ENCODE data around the gene ANXA4. TPM values are rescaled to one million over a fixed set of nuclear protein-coding genes. Genes with fewer than 3 reads are reported as not detected.
"Not testable (repeated sequence)": the region's sequence is repeated elsewhere in the genome, so short reads cannot be mapped to it uniquely, and the experiment has no call there.

The ANXA4 gene
- total RNA-seq, 2 experiments from 2014 or later = 86.9 to 90.4 TPM

- POLR2A ChIA-PET = interaction anchor here (0.9 to 1.4 kb wide), 2 partner anchors 67 to 70 kb away, joined by 3 read pairs; no protein-coding TSS in a partner anchor
Measured at GRCh38 chr2:69711971-69712370, 30.0 kb upstream of the ANXA4 start.

GRCh38 chr2:69714024-69714423 lies 27.9 kb upstream of the ANXA4 start:
- Mint-ChIP-seq H3K4me1 (peaks cover 15% of the 10 kb centered on the region), H3K4me3 (no peak overlapping the region), H3K36me3 (ENCODE audit: low read depth) (peaks cover 4% of the 10 kb centered on the region), H3K27me3 (peaks cover 2% of the 10 kb centered on the region), H3K9me3 (peaks cover 3% of the 10 kb centered on the region), H3K27ac (no peak overlapping the region)
- DNase-seq = no peak
- CTCF ChIA-PET = interaction anchor here (0.6 to 5.2 kb wide), 19 partner anchors 9 to 333 kb away, joined by 3 to 23 read pairs (median 4); partner anchors contain the start of gene AAK1
- POLR2A ChIA-PET = interaction anchor here (0.9 to 1.8 kb wide), 5 partner anchors 17 to 71 kb away, joined by 3 to 7 read pairs (median 3); partner anchors contain the start of gene AAK1

More at GRCh38 chr2:69711971-69712370, 30.0 kb upstream of the ANXA4 start:
- CTCF ChIA-PET = interaction anchor here (3.5 to 5.2 kb wide), 2 partner anchors 61 to 151 kb away, joined by 19 to 23 read pairs; no protein-coding TSS in a partner anchor
- no peak overlapping the region for H3K4me3 Mint-ChIP-seq
- H3K27ac Mint-ChIP-seq = no peak overlapping the region
- H3K4me1 Mint-ChIP-seq = peaks cover 15% of the 10 kb centered on the region
- H3K9me3 Mint-ChIP-seq = peaks cover 3% of the 10 kb centered on the region
- peaks cover 2% of the 10 kb centered on the region for H3K27me3 Mint-ChIP-seq
- no peak for DNase-seq
- peaks cover 4% of the 10 kb centered on the region for H3K36me3 Mint-ChIP-seq (ENCODE audit: low read depth)

- DNase-seq = peak; percentile 92
- not testable (repeated sequence) for H3K27me3 Mint-ChIP-seq
Measured at GRCh38 chr2:69714539-69715220, 27.3 kb upstream of the ANXA4 start.

GRCh38 chr2:69715964-69716363 lies 26.0 kb upstream of the ANXA4 start:
- peaks cover 2% of the 10 kb centered on the region for H3K27me3 Mint-ChIP-seq
- H3K9me3 Mint-ChIP-seq = no peaks in the 10 kb centered on the region
- no peak overlapping the region for H3K27ac Mint-ChIP-seq
- CTCF ChIA-PET = interaction anchor here (0.7 to 5.2 kb wide), 5 partner anchors 9 to 155 kb away, joined by 3 to 19 read pairs (median 9); no protein-coding TSS in a partner anchor
- H3K36me3 Mint-ChIP-seq (ENCODE audit: low read depth) = peaks cover 4% of the 10 kb centered on the region
- H3K4me1 Mint-ChIP-seq = peaks cover 15% of the 10 kb centered on the region
- DNase-seq = no peak
- H3K4me3 Mint-ChIP-seq = no peak overlapping the region
- POLR2A ChIA-PET = interaction anchor here (0.6 to 0.7 kb wide), 2 partner anchors 42 to 71 kb away, joined by 3 to 4 read pairs; no protein-coding TSS in a partner anchor

More at GRCh38 chr2:69714539-69715220, 27.3 kb upstream of the ANXA4 start:
- H3K36me3 Mint-ChIP-seq (ENCODE audit: low read depth); H3K9me3 Mint-ChIP-seq; H3K27ac Mint-ChIP-seq; H3K4me3 Mint-ChIP-seq: not testable (repeated sequence)
- ChIA-PET CTCF (interaction anchor here (0.9 to 5.2 kb wide), 18 partner anchors 9 to 153 kb away, joined by 3 to 23 read pairs (median 4); partner anchors contain the start of gene AAK1), POLR2A (interaction anchor here (0.9 to 1.8 kb wide), 5 partner anchors 18 to 71 kb away, joined by 3 to 7 read pairs (median 3); partner anchors contain the start of gene AAK1)
- peaks cover 15% of the 10 kb centered on the region for H3K4me1 Mint-ChIP-seq

GRCh38 chr2:69716555-69717120 lies 25.3 kb upstream of the ANXA4 start:
- Mint-ChIP-seq H3K36me3 (ENCODE audit: low read depth) (peaks cover under 1% of the 10 kb centered on the region), H3K27ac (no peak overlapping the region), H3K4me1 (peaks cover 15% of the 10 kb centered on the region), H3K4me3 (no peak overlapping the region), H3K9me3 (no peaks in the 10 kb centered on the region), H3K27me3 (no peaks in the 10 kb centered on the region)
- no peak for DNase-seq
- CTCF ChIA-PET = interaction anchor here (0.7 to 5.2 kb wide), 7 partner anchors 8 to 155 kb away, joined by 3 to 19 read pairs (median 4); no protein-coding TSS in a partner anchor
- POLR2A ChIA-PET = interaction anchor here (0.7 kb wide), 1 partner anchor 71 kb away, joined by 4 read pairs; no protein-coding TSS in a partner anchor

- H3K27ac Mint-ChIP-seq = no peak overlapping the region
- no peaks in the 10 kb centered on the region for H3K9me3 Mint-ChIP-seq
- no peak overlapping the region for H3K4me3 Mint-ChIP-seq
- H3K4me1 Mint-ChIP-seq = peaks cover 15% of the 10 kb centered on the region
- ChIA-PET POLR2A (no interaction called here), CTCF (interaction anchor here (0.8 to 1.9 kb wide), 5 partner anchors 12 to 152 kb away, joined by 3 to 10 read pairs (median 4); no protein-coding TSS in a partner anchor)
- no peaks in the 10 kb centered on the region for H3K36me3 Mint-ChIP-seq (ENCODE audit: low read depth)
- no peak for DNase-seq
- H3K27me3 Mint-ChIP-seq = no peaks in the 10 kb centered on the region
Measured at GRCh38 chr2:69717186-69717585, 24.7 kb upstream of the ANXA4 start.

- no peak overlapping the region for H3K4me3 Mint-ChIP-seq
- no peaks in the 10 kb centered on the region for H3K27me3 Mint-ChIP-seq
- DNase-seq = no peak
- no peak overlapping the region for H3K27ac Mint-ChIP-seq
- ChIA-PET CTCF (interaction anchor here (0.6 to 1.7 kb wide), 5 partner anchors 69 to 281 kb away, joined by 3 to 7 read pairs (median 3); partner anchors contain the start of gene NFU1), POLR2A (no interaction called here)
- no peaks in the 10 kb centered on the region for H3K9me3 Mint-ChIP-seq
- H3K36me3 Mint-ChIP-seq (ENCODE audit: low read depth) = no peaks in the 10 kb centered on the region
- H3K4me1 Mint-ChIP-seq = peaks cover 15% of the 10 kb centered on the region
Measured at GRCh38 chr2:69717861-69718273, 24.1 kb upstream of the ANXA4 start.

GRCh38 chr2:69718338-69718965 lies 23.5 kb upstream of the ANXA4 start:
- DNase-seq = no peak
- no peaks in the 10 kb centered on the region for H3K36me3 Mint-ChIP-seq (ENCODE audit: low read depth)
- peaks cover 15% of the 10 kb centered on the region for H3K4me1 Mint-ChIP-seq
- no peak overlapping the region for H3K4me3 Mint-ChIP-seq
- no peaks in the 10 kb centered on the region for H3K9me3 Mint-ChIP-seq
- no peaks in the 10 kb centered on the region for H3K27me3 Mint-ChIP-seq
- no peak overlapping the region for H3K27ac Mint-ChIP-seq
- CTCF ChIA-PET = interaction anchor here (0.6 to 1.7 kb wide), 7 partner anchors 70 to 281 kb away, joined by 3 to 8 read pairs (median 3); partner anchors contain the start of gene NFU1
- POLR2A ChIA-PET = no interaction called here

GRCh38 chr2:69720404-69720803 lies 21.5 kb upstream of the ANXA4 start:
- H3K36me3 Mint-ChIP-seq (ENCODE audit: low read depth) = no peaks in the 10 kb centered on the region
- DNase-seq = no peak
- ChIA-PET CTCF (interaction anchor here (1.7 kb wide), 1 partner anchor 95 kb away, joined by 7 read pairs; no protein-coding TSS in a partner anchor), POLR2A (no interaction called here)
- H3K27ac Mint-ChIP-seq = no peak overlapping the region
- H3K4me3 Mint-ChIP-seq = no peak overlapping the region
- H3K4me1 Mint-ChIP-seq = peaks cover 15% of the 10 kb centered on the region
- no peaks in the 10 kb centered on the region for H3K9me3 Mint-ChIP-seq
- no peaks in the 10 kb centered on the region for H3K27me3 Mint-ChIP-seq

GRCh38 chr2:69721022-69721421 lies 20.9 kb upstream of the ANXA4 start:
- no peak overlapping the region for H3K27ac Mint-ChIP-seq
- H3K4me1 Mint-ChIP-seq = peaks cover 11% of the 10 kb centered on the region

GRCh38 chr2:69723791-69724190 lies 18.1 kb upstream of the ANXA4 start:
- DNase-seq = no peak
- Mint-ChIP-seq H3K27me3 (no peaks in the 10 kb centered on the region), H3K9me3 (no peaks in the 10 kb centered on the region), H3K36me3 (ENCODE audit: low read depth) (no peaks in the 10 kb centered on the region), H3K27ac (no peak overlapping the region), H3K4me1 (peaks cover 6% of the 10 kb centered on the region), H3K4me3 (no peak overlapping the region)
- ChIA-PET CTCF (interaction anchor here (0.6 to 5.8 kb wide), 17 partner anchors 9 to 583 kb away, joined by 3 to 323 read pairs (median 8); partner anchors contain the start of genes ANXA4, GMCL1 and MXD1), POLR2A (interaction anchor here (1.5 to 3.4 kb wide), 2 partner anchors 92 to 419 kb away, joined by 3 to 24 read pairs; no protein-coding TSS in a partner anchor)

More at GRCh38 chr2:69721022-69721421, 20.9 kb upstream of the ANXA4 start:
- Mint-ChIP-seq H3K36me3 (ENCODE audit: low read depth) (no peaks in the 10 kb centered on the region), H3K27me3 (no peaks in the 10 kb centered on the region), H3K9me3 (no peaks in the 10 kb centered on the region), H3K4me3 (no peak overlapping the region)
- no peak for DNase-seq
- ChIA-PET CTCF (interaction anchor here (1.7 kb wide), 1 partner anchor 95 kb away, joined by 7 read pairs; no protein-coding TSS in a partner anchor), POLR2A (no interaction called here)

GRCh38 chr2:69724540-69725159 lies 17.3 kb upstream of the ANXA4 start:
- POLR2A ChIA-PET = interaction anchor here (0.7 to 3.4 kb wide), 11 partner anchors 17 to 467 kb away, joined by 3 to 24 read pairs (median 4); partner anchors contain the start of genes C2orf42, GMCL1 and SNRNP27
- H3K4me1 Mint-ChIP-seq = peaks cover 6% of the 10 kb centered on the region
- H3K27ac Mint-ChIP-seq = no peak overlapping the region
- CTCF ChIA-PET = interaction anchor here (0.5 to 5.8 kb wide), 72 partner anchors 8 to 578 kb away, joined by 3 to 323 read pairs (median 5); partner anchors contain the start of genes ANXA4, GMCL1, MXD1 and NFU1
- DNase-seq = peak; percentile 87
- H3K4me3 Mint-ChIP-seq = peak overlapping the region; percentile 41
- no peaks in the 10 kb centered on the region for H3K36me3 Mint-ChIP-seq (ENCODE audit: low read depth)
- H3K9me3 Mint-ChIP-seq = no peaks in the 10 kb centered on the region
- H3K27me3 Mint-ChIP-seq = no peaks in the 10 kb centered on the region
